NCI-H2081 (cell line): ENCODE measurements around the gene NR2C2.
"Not testable (repeated sequence)": the region's sequence is repeated elsewhere in the genome, so short reads cannot be mapped to it uniquely, and the experiment has no call there.

ENCODE experiments used
- DNase-seq, 2 experiments: peaks; one replicate each; lab custom pipeline; 2025; lab: John Stamatoyannopoulos, UW

The NR2C2 gene

DNA sequence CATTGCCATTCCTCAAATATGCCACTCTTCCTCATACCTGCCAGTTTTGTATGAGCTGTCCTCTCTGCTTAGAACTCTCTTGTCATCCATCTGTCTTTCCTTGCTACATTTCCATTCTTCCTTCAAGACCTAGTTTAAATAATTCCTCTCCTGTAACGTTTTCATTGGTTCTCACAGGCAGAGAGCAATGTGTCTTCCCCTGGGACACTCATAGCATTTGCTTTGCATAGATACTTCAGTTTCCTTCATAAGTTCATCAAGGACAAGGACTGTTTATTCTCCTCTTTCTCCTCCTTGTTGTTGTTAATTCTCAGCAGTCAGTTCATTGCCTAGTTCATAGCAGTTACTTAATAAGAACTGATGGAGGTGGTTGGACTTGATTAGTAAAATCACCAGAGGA lies 10.5 kb downstream of the NR2C2 start:
- no peak for DNase-seq

GRCh38 chr3:14959359-14959943 lies 12.1 kb downstream of the NR2C2 start:
- DNase-seq: no peak

DNA sequence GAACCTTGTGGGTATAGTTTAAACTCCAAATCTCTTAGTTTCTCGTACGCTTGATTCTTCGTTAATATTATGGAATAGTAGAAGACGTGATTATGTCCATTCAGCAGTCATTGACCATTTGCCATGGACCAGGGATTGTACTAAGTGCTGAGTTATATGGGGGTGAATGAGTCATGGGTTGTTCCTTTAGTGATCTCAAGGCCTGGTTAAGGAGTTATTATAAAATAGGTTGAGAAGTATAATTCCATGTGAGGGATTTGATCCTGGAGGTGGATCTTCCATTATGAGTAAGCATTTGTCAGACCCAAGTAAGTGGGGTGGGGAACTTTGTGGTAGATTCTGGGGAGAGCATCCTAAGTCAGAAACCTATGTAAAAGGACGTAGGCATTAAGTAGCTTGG lies 15.4 kb downstream of the NR2C2 start:
- no peak for DNase-seq

- DNase-seq: no peak
These were observed 19.9 kb downstream of the NR2C2 start for GRCh38 chr3:14967285-14967684.

GRCh38 chr3:14969671-14970070 lies 22.3 kb downstream of the NR2C2 start:
- DNase-seq: no peak

GRCh38 chr3:14976317-14976716 lies 28.9 kb downstream of the NR2C2 start:
- no peak for DNase-seq

- DNase-seq: no peak
These were observed 33.3 kb downstream of the NR2C2 start for GRCh38 chr3:14980689-14981088.

- no peak for DNase-seq
These were observed 37.3 kb downstream of the NR2C2 start for GRCh38 chr3:14984581-14985113.

DNA sequence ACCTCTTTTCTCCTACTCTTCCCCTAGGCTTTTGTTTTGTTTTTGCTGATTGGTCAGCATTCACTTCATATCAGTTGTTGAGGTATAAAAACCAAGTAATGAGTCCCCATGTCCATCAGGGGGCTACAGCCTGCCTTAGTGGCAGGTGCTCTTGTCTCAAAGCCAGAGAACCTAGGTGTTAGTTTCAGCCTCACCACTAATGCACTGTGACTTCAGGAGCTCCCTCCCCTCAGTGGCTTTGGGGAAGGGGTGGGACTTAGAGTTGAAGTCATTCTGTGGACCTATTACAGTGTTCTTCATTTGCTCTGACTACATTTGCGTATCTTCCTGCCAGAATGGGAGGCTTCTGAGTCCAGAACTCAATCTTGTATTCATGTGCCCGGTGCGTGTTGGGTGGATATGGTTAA lies 41.6 kb downstream of the NR2C2 start:
- no peak for DNase-seq

GRCh38 chr3:14989943-14990779 lies 42.8 kb downstream of the NR2C2 start:
- no peak for DNase-seq

DNA sequence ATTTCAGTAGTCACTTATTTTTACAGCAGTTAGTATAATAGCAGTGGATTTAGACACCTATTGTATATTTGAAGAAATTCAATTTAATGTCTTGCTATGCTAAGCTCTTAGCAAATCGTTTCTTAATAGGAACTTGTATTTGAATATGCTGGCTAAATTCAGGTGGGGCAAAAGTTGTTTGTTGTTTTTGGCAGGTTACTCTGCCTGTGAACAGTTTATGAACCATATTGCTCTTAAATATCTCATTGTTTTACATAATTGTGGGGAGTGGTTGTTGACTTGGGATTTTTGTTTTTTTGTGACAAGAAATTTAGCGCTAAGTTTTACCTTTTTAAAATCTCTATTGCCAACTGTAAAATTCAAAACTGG lies 43.4 kb downstream of the NR2C2 start:
- no peak for DNase-seq

DNA sequence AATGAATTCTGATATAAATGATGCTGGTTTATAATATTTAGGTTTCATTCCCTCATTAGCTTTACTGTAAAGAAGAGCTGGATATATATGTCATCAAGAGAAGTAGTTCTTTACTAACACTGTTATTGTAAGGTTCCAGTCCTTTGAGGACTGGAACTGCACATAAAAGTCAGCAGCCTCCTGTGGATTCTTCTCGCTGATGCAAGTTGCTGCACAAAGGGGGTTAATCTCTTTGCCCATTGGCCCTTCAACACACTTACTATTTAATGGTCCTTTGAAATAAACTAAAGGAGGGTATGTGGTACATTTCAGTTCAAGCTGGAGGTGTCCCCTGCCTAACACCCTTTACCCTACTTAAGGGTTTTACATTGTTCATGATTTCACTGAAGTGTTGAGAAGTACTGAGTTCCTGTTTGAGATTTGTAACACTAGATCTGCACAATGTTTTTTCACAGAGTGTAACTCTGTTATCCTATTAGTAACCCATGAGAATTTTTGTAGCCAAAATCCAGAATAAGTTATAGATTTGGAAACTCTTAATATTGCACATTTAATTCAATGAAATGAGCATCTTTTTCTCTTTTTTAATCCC lies 43.9 kb downstream of the NR2C2 start:
- DNase-seq: no peak

DNA sequence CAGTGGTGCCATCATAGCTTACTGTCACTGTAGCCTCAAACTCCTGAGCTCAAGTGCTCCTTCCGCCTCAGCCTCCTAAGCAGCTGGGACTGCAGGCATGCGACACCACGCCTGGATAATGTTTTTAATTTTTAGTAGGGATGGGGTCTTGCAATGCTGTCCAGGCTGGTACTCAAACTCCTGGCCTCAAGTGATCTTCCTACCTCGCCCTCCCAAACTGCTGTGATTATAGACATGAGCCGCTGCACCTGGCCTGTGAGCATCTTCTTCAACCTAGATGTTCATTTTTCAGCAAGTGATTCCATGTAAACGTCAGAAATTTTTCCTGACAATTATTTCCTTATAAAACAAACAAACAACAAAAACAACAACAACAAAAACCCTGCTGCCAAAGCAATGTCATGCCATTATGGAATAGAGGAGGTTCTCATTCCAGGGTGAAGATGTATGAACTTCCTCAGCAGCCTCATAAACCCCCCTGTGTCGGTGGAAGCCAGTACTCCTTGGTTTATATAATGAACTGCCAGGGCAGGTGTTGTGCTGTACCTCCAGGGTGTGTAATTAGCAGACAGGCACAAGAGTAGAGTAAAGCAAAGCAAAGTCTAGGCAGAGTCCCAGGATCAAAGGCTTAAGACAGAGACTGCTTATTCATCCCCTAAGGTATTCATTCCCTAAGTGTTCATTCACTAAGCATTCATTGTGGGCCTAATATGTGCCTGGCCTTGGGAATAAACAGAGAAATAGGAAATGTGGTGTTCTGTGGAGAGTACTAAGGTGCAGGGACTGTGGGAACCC lies 44.6 kb downstream of the NR2C2 start:
- DNase-seq: peak in 1 of 2 experiments; percentile 19

DNA sequence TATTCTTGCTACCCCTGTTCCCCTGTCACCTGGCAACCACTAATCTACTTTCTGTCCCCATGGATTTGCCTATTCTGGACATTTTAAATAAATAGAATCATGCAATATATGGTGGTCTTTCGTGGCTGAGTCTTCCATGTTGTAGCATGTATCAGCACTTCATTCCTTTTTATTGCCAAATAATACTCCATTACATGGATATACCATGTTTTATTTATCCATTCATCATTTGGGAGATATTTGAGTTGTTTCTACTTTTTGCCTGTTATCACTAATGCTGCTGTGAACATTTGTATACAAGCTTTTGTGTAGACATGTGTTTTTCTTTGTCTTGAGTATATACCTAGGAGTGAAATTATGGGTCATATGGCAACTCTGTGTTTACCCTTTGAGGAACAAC lies 50.6 kb downstream of the NR2C2 start:
- DNase-seq: no peak

DNA sequence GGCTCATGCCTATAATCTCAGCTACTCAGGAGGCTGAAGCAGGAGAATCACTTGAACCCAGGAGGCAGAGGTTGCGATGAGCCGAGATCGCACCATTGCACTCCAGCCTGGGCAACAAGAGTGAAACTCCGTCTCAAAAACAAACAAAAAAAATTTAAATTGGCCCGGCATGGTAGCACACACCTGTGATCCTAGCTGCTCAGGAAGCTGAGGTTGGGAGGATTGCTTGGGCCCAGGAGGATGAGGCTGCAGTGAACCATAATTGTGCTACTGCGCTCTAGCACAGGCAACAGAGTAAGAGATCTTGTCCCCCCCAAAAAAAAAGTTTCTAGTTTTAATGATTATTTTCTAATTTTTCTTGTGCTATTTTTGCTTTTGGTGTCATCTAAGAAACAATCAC lies 51.8 kb downstream of the NR2C2 start:
- not testable (repeated sequence) for DNase-seq

DNA sequence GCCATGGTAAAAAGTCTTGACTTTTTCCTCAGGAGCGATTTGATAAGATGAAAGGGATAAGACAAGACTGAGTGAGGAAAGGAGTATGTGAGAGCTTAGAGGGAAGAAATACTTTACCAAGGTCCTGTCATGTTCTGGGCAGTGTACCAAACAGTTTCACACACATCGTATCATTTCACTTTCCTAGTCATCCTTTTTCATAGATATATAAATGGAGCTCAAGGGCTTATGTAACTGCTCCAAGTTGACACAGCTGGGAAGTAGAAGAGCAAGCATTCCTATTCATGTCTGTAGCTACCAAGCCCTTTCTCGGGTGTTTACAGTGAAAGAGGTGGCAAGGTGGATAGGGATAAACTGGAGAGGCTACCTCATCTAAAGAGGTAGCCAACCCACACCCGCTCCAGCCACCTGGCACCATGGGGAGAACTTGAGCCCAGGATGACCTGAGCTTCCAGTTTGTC lies 60.3 kb downstream of the NR2C2 start:
- DNase-seq: no peak

- DNase-seq: no peak
These were observed 61.8 kb downstream of the NR2C2 start for GRCh38 chr3:15009167-15009566.

DNA sequence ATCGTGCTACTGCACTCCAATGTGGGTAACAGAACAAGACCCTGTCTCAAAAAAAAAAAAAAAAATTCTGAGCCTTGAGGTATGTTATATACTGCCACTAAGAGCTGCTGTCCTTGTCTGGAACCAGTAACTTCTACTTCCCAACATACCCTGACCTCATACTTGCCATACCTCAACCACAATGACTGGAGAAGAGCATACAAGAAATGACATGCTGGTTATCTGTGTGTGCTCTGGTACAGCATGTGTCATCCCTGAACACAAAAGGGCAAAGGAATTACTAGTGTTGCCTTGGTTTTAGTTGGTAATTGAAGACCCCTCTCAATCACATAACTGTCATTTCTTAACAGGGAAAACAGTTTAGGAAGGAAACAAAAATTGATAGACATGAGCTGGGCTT lies 63.3 kb downstream of the NR2C2 start:
- no peak for DNase-seq

GRCh38 chr3:15011174-15011573 lies 63.8 kb downstream of the NR2C2 start:
- DNase-seq: no peak

DNA sequence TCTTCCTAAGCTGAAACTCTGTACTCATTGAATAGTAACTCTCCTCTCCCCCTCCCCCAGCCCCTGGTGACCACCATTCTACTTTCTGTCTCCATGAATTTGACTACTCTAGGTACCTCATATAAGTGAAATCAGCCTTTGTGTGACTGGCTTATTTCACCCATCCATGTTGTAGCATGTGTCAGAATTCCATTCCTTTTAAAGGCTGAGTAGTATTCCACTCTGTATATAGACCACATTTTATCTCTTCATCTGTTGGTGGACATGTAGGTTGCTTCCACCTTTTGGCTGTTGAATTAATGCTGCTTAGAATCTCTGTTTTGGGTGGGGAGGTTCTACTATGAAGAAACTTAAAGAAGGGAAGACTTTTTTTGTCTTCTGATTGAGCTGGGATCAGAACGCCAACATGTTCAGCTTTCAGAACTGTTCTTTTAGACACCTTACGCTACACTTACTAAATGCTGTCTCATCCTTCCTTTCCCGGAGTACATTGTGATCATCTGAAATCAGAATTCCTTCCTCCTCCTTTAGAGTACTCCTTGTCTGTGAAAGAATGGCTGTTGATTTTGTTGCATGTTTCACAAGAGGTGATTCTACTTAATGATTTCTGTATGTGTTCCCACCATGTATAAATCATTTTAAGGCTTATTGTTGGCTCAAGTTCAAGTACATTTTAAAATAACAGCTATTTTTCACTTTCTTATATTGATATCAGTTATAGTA lies 67.4 kb downstream of the NR2C2 start:
- no peak for DNase-seq

DNA sequence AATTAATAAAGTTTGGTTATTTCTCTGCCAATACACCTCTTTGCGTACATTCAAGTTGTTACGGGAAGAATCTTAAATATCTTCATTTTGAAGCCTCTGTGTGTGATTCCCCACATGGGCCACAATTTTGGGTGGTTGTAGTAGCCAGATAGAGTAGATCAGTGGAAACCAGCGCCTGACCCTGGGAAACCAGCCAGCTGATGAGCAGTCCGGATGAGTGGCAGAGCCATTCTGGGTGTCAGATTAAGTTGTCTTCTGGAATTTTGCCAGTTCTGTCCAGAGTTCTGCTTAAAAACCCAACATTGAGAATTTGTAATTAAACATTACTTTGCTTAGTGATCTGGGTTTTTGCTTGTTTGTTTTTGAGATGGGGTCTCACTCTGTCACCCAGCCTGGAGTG lies 68.1 kb downstream of the NR2C2 start:
- no peak for DNase-seq

- DNase-seq: no peak
These were observed 69.8 kb downstream of the NR2C2 start for GRCh38 chr3:15017191-15017590.
